T-helper 2 cell treated with Interferon-gamma antibody and Interleukin-4, amounts not matched to agents 100 ng/mL and 5 ng/mL, for 36 hours (primary cell): ENCODE measurements around the gene VCP. TPM values are rescaled to one million over a fixed set of nuclear protein-coding genes. Genes with fewer than 3 reads are reported as not detected.

ENCODE experiments used
- intact Hi-C: fragments of 100-400 bp; cut with micrococcal nuclease; formaldehyde crosslinking; loops from one replicate; pipeline ENCODE4 v1.15.1; 2023
- total RNA-seq: library from RNA; stranded (reverse); gene quantifications from 2 replicates; pipeline ENCODE4 v1.2.3, GENCODE V29; 2022

VCP gene
- total RNA-seq, 1 donor from 2014 or later = 248 TPM

DNA sequence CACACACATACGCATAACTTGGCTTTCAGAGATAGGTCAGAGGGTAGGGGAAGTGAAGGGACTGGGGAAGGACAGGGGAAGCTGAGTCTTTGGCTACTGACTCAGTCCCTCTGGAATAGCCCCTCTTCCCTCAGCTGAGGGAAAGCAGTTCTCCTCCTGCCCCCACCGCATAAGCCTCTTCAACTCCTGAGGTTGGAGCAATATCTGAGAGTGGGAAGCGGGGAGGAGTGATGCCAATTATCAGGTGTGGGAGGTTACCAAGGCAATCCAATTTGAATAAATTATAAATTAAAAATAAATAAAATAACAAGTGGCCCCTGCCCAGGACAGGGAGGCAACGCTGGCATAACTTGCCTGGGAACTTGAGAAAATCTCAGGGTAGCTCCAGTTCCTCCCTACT is 32.2 kb upstream of the VCP start:
- intact Hi-C loops = no loop called here

DNA sequence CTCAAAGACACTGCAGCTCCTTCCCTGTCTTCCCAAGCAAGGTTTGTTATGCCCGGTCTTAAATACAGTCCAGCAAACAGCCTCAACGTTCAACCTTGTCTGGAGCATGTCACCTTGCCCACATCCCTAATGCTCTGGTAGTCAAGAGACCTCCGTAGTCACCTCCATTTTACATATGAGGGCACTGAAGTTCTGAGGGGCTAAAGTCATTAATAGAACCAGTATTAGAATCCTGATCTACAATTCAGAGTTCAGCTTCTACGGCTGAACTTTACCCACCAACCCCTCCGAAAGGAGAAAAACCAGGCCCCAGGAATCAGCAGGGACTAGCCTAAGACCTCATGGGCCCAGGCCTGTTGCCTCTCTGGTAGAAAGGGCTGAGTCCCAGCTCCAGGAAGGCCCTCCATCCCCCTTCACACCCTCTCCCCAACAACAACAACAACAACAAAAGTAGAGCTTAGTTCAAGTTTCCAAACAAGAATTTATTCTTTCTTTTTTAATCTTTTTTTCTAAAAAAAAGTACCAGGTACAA is 31.3 kb upstream of the VCP start:
- intact Hi-C loops = loop anchor here (1.0 kb wide), 3 partner anchors 8 to 23 kb away; no protein-coding TSS in a partner anchor

DNA sequence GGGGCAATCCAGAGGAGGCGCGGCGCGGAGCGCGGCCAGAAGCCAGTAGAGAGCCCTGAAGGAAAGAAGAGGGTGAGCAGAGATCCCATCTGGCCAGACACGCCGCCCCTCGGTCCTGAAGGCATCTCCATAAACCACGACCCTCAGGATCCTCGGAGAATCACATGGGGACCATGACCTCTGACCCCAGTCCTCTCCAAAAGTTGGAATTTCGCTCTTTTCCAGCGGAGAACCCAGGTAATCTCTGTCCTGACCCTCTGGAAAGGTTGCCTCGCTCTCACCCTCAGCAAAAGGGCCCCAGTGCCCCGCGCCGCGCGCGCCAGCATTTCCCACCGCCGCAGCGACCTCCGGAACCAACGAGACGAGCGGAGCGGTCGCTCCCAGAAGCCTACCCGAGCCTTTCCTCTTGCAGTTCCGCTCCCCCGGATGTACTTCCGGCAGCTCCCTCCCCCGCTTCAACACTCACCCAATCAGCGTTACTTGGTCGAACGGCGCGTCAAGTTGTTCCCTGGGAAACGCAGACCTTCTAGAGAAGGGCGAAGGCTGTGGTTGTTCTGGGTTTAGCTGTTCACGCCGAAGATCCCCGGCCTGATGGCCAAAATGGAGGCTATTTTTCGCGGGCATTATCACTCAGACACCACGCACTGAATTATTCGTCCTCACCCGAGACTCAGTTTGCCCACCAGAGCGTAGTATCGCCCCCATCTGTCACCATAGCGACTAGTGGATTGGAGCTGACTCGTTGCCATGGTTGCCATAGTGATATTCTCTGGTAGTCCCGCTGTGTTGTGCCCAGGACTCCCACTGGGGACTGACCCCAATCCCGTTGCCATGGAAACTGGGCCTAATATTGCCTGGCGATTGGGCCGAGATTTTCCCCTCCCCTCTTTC is 30.6 kb upstream of the VCP start, which contains the start of gene STOML2:
Gene STOML2, minus strand, starts transcription at position 363 of the 891 bp plus-strand sequence. Its CDS starts 37 bp downstream, at position 326.
- intact Hi-C loops = loop anchor here (1.0 kb wide), 3 partner anchors 8 to 23 kb away; no protein-coding TSS in a partner anchor

DNA sequence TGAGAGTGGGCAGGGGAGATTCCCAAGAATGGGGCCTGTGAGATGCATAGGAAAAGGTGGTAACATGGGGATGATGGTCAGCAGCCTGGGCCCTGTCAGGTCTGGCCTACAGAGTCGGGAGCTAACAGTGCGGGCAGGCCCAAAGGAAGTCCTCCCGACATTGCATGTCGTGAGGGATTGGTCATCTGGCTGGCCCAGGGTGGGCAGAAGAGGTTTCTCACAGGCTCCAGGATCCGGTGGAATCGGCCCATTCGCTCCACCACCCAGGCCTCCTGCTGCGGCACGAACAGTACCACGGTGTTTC is 30.0 kb upstream of the VCP start:
- intact Hi-C loops = no loop called here

DNA sequence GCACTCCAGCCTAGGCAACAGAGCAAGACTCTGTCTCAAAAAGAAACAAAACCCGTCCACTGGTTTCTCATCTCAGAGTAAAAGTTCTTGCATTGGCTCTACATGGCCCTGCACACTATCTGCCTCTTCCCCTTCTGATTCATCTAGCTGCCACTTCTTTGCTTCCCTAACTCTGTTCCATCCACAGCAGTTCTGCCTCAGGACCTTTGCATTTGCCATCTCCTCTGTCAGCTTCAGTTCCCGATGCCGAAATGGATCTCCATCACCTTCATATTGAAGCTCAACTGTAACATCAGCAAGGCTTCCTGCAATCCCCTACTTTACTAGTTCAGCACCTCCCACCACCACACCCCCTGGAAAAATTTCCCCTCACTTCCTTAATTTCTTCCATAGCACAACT is 25.1 kb upstream of the VCP start:
- intact Hi-C loops = loop anchor here (5.0 kb wide), 2 partner anchors 335 to 505 kb away; no protein-coding TSS in a partner anchor

DNA sequence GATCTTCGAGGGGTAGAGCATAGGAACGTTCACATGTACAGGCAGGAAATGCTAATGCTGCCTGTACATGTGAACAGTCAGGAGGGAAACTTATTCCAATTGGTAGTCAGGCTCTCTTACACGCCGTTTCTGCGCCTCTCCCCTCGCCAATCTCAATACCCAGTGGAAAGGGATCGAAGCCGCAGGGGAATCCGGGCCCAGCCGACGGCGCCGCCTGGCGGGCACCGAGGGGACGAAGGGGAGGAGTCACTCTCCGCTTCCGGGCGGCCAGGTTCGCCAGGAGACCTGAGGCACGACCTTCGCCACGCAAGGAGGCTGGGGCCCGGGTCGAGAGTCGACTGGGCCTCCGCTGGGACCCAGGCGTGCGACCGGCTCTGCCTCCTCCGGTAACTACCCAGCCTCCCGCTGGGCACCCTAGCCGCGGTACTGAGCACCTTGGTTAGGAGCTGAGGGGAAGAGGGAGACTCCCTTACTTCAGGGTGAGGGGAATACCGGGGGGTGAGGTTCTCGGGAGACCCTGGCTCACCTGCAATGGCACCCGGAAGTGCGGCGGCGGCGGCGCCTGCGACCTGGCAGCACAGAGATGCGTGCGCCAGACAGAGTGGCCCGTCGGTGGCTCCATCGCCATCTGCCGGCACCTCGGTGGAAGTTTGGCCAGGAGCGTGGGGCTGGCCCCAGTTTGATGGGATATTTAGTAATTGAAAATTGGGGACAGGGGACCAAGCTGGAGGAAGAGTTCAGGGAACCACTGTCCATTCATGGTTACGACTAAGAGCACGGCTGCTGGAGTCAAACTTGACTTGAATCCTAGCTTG is 23.8 kb upstream of the VCP start, which contains the start of gene PIGO:
Gene PIGO, minus strand, starts transcription at position 557 of the 815 bp plus-strand sequence. CDS start 1,026 bp downstream, outside the sequence.
- intact Hi-C loops = loop anchor here (1.0 to 5.0 kb wide), 8 partner anchors 15 to 506 kb away; partner anchors contain the start of genes DNAJB5 and VCP

DNA sequence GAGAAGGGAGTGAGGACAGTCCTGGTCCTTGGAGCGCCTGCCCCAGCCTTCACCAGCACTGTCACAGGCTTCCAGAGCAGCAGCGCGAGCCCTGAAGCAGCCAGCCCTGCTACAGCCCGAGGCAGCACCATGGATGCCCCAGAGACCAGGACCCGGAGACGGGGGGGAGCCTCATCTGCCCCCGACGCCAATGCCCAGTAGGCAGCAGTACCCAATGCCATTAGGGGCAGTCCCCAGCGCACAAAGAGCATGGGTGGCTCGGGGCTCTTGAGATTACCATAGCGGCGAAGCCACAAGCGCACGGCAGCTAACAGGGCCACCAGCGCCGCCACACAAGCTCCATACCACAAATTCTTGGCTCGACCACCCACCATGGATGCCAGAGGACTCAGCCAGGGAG is 19.1 kb upstream of the VCP start:
- intact Hi-C loops = no loop called here

DNA sequence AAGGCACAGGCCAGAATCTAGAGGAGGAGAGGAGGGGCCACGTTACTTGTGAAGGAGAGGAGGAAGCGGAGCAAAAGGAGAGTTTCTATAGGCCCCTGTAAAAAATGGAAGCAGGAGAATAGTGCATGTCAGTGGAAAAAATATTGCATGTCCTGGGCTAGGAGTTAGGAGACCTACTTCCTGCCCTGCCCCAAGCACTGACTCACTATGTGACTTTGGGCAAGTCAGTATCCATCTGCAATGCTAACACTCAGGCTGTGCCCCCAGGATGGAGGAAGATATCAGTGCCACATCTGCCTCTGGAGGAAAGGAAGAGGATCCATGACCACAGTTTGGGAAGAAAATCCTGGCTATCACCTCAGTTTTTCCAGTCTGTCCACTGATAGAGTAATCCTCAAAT is 17.0 kb upstream of the VCP start:
- intact Hi-C loops = no loop called here

DNA sequence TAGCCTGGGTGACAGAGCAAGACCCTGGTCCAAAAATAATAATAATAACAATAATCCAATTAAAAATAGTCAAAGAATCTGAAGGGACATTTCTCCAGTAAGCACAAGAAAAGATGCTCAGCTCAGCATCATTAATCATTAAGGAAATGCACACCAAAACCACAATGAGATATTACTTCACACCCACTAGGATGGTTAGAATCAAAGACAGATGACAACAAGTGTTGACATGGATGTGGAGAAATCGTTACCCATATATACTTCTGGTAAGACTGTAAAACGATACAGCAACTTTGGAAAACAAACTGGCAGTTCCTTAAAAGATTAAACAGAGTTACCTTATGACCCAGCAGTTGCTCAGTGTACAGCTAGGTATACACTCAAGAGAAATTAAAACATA is 12.7 kb upstream of the VCP start:
- intact Hi-C loops = no loop called here

DNA sequence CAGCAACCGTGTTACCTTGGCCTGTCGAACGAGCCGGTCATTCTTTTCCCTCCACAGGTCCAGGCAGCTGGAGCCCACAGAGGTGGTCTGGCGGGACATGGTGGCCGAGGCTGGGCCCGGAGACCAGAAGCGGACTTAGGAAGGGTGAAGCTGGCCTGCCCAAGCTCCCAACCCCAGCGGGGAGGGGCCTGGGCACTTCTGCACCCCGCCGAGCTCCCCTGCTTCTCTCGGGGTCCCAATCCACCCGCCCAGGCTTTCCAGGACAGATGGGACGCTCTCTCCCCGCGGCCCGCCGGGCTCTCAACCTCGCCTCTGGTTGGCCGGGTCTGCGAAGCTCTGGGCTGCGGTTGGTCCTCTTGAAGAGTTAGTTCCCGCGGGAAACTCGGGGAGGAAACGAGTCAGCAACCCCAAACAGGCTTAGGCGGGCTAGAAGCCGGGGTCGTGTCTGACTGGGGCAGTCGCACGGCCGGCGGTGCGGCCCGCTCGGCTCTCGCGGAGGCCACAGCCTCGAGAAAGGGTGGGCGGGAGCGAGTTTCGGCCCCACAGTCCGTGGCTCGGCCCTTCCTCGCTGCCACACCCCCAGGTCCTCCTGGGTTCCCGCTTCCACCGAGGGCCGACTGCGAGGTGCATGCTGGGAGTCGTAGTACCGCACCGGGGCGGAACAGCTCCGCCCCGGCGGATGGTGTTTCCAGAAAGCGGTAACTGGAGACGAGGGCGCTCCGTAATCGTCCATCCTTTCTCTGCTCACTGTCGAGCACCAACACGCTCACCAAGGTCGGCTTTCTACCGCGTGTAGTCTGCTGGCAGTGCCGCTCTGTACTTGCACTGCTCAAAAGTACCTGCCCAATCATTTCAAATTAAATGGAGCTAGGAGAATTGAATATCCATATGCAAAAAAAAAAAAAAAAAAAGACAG is 7.3 kb upstream of the VCP start, which contains the start of gene FANCG:
Gene FANCG, minus strand, starts transcription at position 517 of the 916 bp plus-strand sequence. Its CDS starts 418 bp downstream, at position 99.
- intact Hi-C loops = loop anchor here (1.0 to 10.0 kb wide), 5 partner anchors 7 to 525 kb away; partner anchors contain the start of genes CCL27, PIGO, STOML2 and TESK1

DNA sequence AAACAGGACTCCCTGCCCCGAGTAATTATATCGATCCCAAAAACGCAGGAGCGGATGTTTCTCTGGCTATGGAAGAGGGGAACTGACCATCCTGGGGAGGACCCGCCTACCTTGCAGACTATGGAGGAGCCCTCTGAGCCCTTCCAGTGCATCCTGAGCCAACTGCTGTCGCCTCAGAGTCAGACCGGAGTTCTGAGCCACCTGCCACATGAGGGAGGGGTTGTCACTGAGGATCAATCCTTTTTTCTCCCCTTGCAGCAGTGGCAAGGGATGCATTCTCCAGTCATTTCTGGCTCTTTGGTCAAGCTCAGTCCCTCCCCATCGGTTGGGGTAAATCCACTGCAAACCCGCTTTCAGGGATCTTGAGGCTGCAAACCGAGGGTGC is 6.6 kb upstream of the VCP start:
- intact Hi-C loops = loop anchor here (10.0 kb wide), 2 partner anchors 414 to 526 kb away; partner anchors contain the start of genes CCL27 and TESK1

DNA sequence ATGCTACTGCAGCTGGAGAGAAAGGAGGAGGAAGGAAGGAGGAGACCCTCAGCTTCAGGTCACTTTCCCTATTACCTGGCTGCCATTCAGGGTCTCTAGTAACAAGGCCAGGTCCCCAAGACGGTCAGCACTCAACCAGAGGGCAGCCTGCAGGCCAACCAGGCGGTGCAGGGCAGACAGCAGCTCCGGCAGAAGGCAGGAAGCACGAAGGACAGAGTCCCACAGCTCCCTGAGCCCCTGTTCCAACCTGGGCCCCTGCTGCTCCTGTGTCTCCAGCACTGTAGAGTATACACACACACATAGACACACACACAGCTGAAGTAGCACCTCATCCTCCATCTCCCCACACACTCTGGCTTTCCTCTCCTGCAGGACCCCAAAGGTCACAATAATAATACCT is 5.6 kb upstream of the VCP start:
- intact Hi-C loops = loop anchor here (10.0 kb wide), 2 partner anchors 413 to 527 kb away; partner anchors contain the start of genes CCL27 and TESK1

DNA sequence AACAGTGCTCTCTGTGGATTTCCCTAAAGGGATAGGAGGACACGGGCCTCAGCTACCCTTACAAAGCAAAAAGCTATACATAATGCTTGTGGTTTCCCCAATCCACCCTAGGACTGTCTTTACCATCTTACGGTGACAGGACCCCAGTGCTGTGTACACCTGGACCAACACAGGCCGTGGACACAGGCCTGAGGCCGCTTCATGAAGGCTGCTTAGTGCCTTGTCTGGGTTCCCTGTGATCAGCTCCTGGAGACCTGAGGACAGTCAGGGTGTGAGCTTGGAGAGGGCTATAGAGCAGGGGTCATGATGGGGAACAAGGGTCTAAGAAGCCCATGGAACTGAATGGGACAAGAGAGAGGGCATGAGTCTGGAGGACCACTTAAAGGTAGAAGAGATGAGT is 4.4 kb upstream of the VCP start:
- intact Hi-C loops = loop anchor here (10.0 kb wide), 2 partner anchors 412 to 528 kb away; partner anchors contain the start of genes CCL27 and TESK1

DNA sequence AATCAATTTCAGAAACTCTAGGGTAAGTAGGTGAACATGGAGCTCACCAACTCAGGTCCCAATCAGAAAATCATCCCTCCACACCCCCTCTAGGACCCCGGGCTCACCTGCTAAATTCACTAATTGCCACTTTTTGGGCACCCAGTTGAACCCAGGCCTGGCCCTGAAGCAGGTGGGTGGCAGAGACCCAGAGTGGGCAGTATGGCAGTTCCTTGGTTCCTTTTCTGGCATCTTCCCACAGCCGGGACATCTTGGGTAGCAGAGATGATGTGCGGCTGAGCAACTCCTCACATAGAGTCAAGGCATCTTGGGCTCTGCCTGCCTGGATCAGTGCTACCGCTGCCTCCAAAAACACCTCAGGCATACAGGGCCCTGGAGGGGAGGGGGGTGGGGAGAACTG is 2.9 kb upstream of the VCP start:
- intact Hi-C loops = loop anchor here (10.0 kb wide), 2 partner anchors 411 to 529 kb away; partner anchors contain the start of genes CCL27 and TESK1

DNA sequence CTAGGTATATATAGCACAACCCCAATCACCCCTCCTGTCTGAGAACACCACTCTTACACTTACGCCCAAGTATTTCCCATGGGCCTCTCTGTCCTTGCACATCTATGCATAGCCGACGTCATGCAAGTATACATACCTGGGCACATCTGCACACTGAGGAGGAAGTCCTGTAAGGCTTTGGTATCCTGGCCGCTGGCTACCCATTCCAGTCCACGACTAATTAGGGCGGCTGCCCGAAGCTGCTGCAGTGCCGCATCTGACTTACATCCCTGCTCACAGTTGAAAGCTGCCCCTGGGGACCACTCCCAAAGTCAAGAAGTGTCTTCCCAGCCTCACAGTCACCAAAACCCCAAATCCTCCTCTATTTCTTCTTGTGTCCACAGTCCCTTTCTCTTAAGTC is 2.4 kb upstream of the VCP start:
- intact Hi-C loops = loop anchor here (5.0 to 10.0 kb wide), 3 partner anchors 410 to 738 kb away; partner anchors contain the start of genes CCL27, SPAG8 and TESK1

DNA sequence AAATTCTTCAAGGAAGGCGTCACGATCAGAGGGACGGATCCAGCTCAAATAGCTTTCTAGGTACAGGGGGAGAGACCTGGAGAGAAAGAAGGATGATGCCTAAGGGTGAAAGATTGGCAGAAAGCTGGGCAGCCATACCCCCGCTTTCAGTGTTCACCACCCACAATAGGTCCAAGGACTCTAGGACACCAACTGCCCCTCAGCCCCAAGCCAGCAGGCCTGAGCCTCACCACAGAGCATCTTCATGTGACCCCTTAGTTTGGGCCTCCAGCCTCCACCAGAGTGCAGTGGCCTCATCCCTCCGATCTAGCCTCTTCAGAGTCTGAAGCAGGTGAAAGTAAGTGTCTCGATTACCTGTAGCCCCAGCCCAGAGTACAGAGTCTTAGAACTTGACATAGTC is 1.7 kb upstream of the VCP start:
- intact Hi-C loops = loop anchor here (5.0 to 10.0 kb wide), 3 partner anchors 409 to 738 kb away; partner anchors contain the start of genes CCL27, SPAG8 and TESK1

DNA sequence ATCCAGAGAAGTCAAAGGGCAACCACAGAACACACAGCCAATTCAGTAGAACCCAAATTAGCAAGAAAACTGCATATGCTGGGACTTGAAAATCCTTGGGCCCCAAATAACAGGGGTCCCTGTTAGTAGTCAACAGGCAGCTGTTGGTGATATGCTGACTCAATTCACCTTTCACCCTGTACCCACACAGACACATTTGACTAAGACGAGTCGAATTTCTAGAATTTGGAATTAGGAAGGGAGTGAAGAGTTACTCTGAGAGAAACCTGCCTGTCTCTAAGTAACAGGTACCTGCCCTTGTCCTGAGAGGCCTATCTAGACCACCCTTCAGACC is 821 bp upstream of the VCP start:
- intact Hi-C loops = loop anchor here (5.0 to 10.0 kb wide), 3 partner anchors 408 to 739 kb away; partner anchors contain the start of genes CCL27, SPAG8 and TESK1

DNA sequence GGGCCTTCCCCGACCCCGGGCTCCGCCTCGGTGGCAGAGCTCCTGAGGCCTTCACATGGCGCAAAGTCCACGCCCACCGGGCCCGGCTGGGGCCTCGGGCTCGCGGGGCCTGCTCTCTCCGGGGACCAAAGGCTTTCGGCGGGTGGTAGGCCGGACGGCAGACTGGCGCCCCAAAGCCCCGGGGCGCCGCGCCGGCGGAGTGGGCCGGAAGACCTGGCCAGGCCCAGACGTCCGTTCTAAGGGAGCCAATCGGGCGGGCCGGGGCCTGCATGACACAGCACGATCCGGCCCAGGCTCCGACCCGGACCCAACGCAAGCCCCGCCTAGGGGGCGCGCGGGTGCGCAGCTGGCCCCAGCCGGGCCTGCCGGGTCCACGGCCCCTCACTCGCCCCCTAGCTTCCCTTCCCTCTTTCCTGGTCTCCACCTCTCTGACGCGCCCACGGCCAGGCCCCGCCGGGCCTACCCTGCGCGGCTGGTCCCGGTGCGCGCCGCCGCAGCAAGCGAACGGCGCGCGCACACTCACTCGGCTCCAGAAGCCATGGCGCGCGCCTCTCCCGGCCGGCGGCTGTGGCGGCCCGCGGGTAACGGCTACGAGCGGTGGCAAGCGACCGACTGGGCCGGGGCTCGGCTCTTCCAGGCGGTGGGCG is 488 bp downstream of the VCP start:
- intact Hi-C loops = loop anchor here (1.0 to 10.0 kb wide), 8 partner anchors 8 to 740 kb away; partner anchors contain the start of genes CCL27, DNAJB5, PIGO and SPAG8
